SK-N-MC (cell line): ENCODE data around the gene ZNF165.
"Not testable (repeated sequence)": the region's sequence is repeated elsewhere in the genome, so short reads cannot be mapped to it uniquely, and the experiment has no call there.

ENCODE experiments used
- EZH2 ChIP-seq: fragments of 200-600 bp; sonication (generic); IDR thresholded peaks from one replicate; pipeline ENCODE4 v1.6.1; 2017; ENCODE audit warnings: antibody characterized with exemption
- FOXP2 ChIP-seq: optimal IDR thresholded peaks from 2 replicates; pipeline ENCODE3; 2011; ENCODE audit warnings: mild to moderate bottlenecking, moderate library complexity; ENCODE audit not compliant: insufficient read depth; ENCODE audit errors: extremely low read length, control extremely low read depth
- POLR2AphosphoS5 ChIP-seq: IDR thresholded peaks from 2 replicates; pipeline ENCODE4 v1.6.1; 2012; ENCODE audit warnings: mild to moderate bottlenecking, low read depth, low read length, borderline replicate concordance

- not testable (repeated sequence) for TF ChIP-seq POLR2AphosphoS5, FOXP2, EZH2
Measured at GRCh38 chr6:28122283-28122682, 41.9 kb downstream of the ZNF165 start.
